A549 (cell line): ENCODE data around the gene MAP4K4. TPM values are rescaled to one million over a fixed set of nuclear protein-coding genes. Genes with fewer than 3 reads are reported as not detected.

Source experiments
- ATAC-seq, 2 experiments: fragments of 200-7000 bp in 1 of 2; fragments of >200 bp in 1 of 2; cut with Nextera tagmentation in 1 of 2; cut with Tn5 transposase in 1 of 2; 3 replicates each; pipeline versions ENCODE4 v1.8.0 to v1.9.1; 2018 to 2020; ENCODE audit warnings: mild to moderate bottlenecking in 1 of 2, moderate library complexity in 1 of 2
- CTCF ChIA-PET: fragments of 300-600 bp; sonication (Branson Sonifier 250); formaldehyde crosslinking; extraction: SDS; loops from one replicate; lab custom pipeline; 2021; ENCODE audit warnings: antibody characterized with exemption, inconsistent platforms; lab: Yijun Ruan, JAX
- POLR2A ChIA-PET: fragments of 350-600 bp; formaldehyde crosslinking; extraction: SDS; loops from one replicate; lab custom pipeline; 2021; ENCODE audit warnings: antibody characterized with exemption, inconsistent platforms; lab: Yijun Ruan, JAX
- DNase-seq, 2 experiments: peaks; one replicate each; pipeline versions ENCODE4 v3.0.0 to v3.0.0-alpha.2; 2011 to 2016; ENCODE audit warnings: low read depth in 1 of 2, low spot score in 1 of 2
- FAIRE-seq: peaks from 2 replicates; lab custom pipeline; 2011; peaks lifted over from hg19 to GRCh38; lab: Jason Lieb, UNC
- H3K27ac ChIP-seq, 2 experiments: fragments of >200 bp; sonication (Bioruptor Twin); formaldehyde crosslinking; 3 replicates each; pipeline ENCODE4 v1.5.1; 2016 to 2017
- H3K4me1 ChIP-seq: fragments of >200 bp; sonication (Bioruptor Twin); formaldehyde crosslinking; 3 replicates; pipeline ENCODE4 v1.6.1; 2016
- H3K4me2 ChIP-seq: fragments of >200 bp; sonication (Bioruptor Twin); formaldehyde crosslinking; 3 replicates; pipeline ENCODE4 v1.6.1; 2016
- H3K4me3 ChIP-seq: fragments of >200 bp; sonication (Bioruptor Twin); formaldehyde crosslinking; 3 replicates; pipeline ENCODE4 v1.5.1; 2016
- H3K9me3 ChIP-seq: fragments of >200 bp; sonication (Bioruptor Twin); formaldehyde crosslinking; 3 replicates; pipeline ENCODE4 v1.6.1; 2016
- BCL3 ChIP-seq: fragments of >200 bp; sonication (Bioruptor Twin); formaldehyde crosslinking; IDR thresholded peaks from 3 replicates; pipeline ENCODE4 v1.6.1; 2016
- BHLHE40 ChIP-seq: IDR thresholded peaks from 2 replicates; pipeline ENCODE4 v1.6.1; 2012; ENCODE audit warnings: low read depth, low read length, inconsistent platforms
- CBX2 ChIP-seq: fragments of 200-600 bp; sonication (generic); IDR thresholded peaks from 2 replicates; pipeline ENCODE4 v1.6.1; 2016; ENCODE audit warnings: low read depth, mild to moderate bottlenecking, borderline replicate concordance
- CHD2 ChIP-seq: fragments of 150-350 bp; IDR thresholded peaks from 2 replicates; pipeline ENCODE4 v1.6.1; 2014; ENCODE audit warnings: low read length; ENCODE audit not compliant: partially characterized antibody
- CTCF ChIP-seq: fragments of >200 bp; sonication (Bioruptor Twin); formaldehyde crosslinking; IDR thresholded peaks from 3 replicates; pipeline ENCODE4 v1.5.1; 2016
- E2F6 ChIP-seq: IDR thresholded peaks from 2 replicates; pipeline ENCODE4 v1.6.1; 2012; ENCODE audit warnings: low read depth, borderline replicate concordance
- ESRRA ChIP-seq: fragments of 150-350 bp; IDR thresholded peaks from 2 replicates; pipeline ENCODE4 v1.6.1; 2014; ENCODE audit warnings: mild to moderate bottlenecking, low read length, borderline replicate concordance
- FOSL2 ChIP-seq, 2 experiments: fragments of 450-650 bp in 1 of 2; fragments of >200 bp in 1 of 2; sonication (Bioruptor Twin) in 1 of 2; formaldehyde crosslinking; IDR thresholded peaks; 2 replicates each; pipeline versions ENCODE4 v1.5.0 to v1.6.1; 2016 to 2020; ENCODE audit warnings: mild to moderate bottlenecking in 1 of 2, moderate library complexity in 1 of 2
- FOXS1 ChIP-seq: fragments of 250-450 bp; sonication (Bioruptor Pico); IDR thresholded peaks from 2 replicates; pipeline ENCODE4 v1.5.0; 2020; ENCODE audit warnings: mild to moderate bottlenecking, moderate library complexity
- HDAC2 ChIP-seq: fragments of 200-600 bp; sonication (generic); IDR thresholded peaks from 2 replicates; pipeline ENCODE4 v1.6.1; 2016
- HEYL ChIP-seq: fragments of 250-450 bp; sonication (Bioruptor Pico); IDR thresholded peaks from 2 replicates; pipeline ENCODE4 v1.8.0; 2021; ENCODE audit warnings: mild to moderate bottlenecking, moderate library complexity
- HOXA7 ChIP-seq: fragments of 250-450 bp; sonication (Bioruptor Pico); IDR thresholded peaks from 2 replicates; pipeline ENCODE4 v1.5.0; 2020; ENCODE audit warnings: mild to moderate bottlenecking, moderate library complexity
- HOXB13 ChIP-seq: fragments of 250-450 bp; sonication (Bioruptor Pico); IDR thresholded peaks from 2 replicates; pipeline ENCODE4 v1.5.0; 2020; ENCODE audit warnings: low read depth, mild to moderate bottlenecking, moderate library complexity
- HOXB5 ChIP-seq: fragments of 250-450 bp; sonication (Bioruptor Pico); IDR thresholded peaks from 2 replicates; pipeline ENCODE4 v1.5.0; 2020; ENCODE audit warnings: mild to moderate bottlenecking, moderate library complexity
- JUNB ChIP-seq: fragments of >200 bp; sonication (Bioruptor Twin); formaldehyde crosslinking; IDR thresholded peaks from 2 replicates; pipeline ENCODE4 v1.6.1; 2016
- MAZ ChIP-seq: fragments of 150-350 bp; IDR thresholded peaks from 2 replicates; pipeline ENCODE4 v1.6.1; 2014; ENCODE audit warnings: antibody characterized with exemption, low read depth, low read length, borderline replicate concordance
- NFE2L2 ChIP-seq: fragments of 150-350 bp; conservative IDR thresholded peaks from 2 replicates; pipeline ENCODE4 v1.6.1; 2014; ENCODE audit warnings: low read length
- NPAS2 ChIP-seq: fragments of 250-450 bp; sonication (Bioruptor Pico); IDR thresholded peaks from 2 replicates; pipeline ENCODE4 v1.8.0; 2022; ENCODE audit warnings: mild to moderate bottlenecking, moderate library complexity, borderline replicate concordance
- PHF8 ChIP-seq: fragments of 200-600 bp; sonication (generic); IDR thresholded peaks from 2 replicates; pipeline ENCODE4 v1.6.1; 2016; ENCODE audit warnings: low read depth, mild to moderate bottlenecking, antibody characterized with exemption, moderate library complexity, borderline replicate concordance
- POLR2AphosphoS2 ChIP-seq: conservative IDR thresholded peaks from 2 replicates; pipeline ENCODE4 v1.6.1; 2012; ENCODE audit warnings: low read length, improper control_type of control experiment, inconsistent platforms
- RAD21 ChIP-seq, 2 experiments: fragments of >200 bp in 1 of 2; sonication (Bioruptor Twin) in 1 of 2; formaldehyde crosslinking in 1 of 2; IDR thresholded peaks in 1 of 2; conservative IDR thresholded peaks in 1 of 2; 2 replicates in 1 of 2; 3 replicates in 1 of 2; pipeline ENCODE4 v1.6.1; 2012 to 2018; ENCODE audit warnings: inconsistent platforms in 1 of 2
- RCOR1 ChIP-seq: fragments of 150-350 bp; IDR thresholded peaks from 2 replicates; pipeline ENCODE4 v1.6.1; 2014; ENCODE audit warnings: antibody characterized with exemption, low read length, low read depth
- RFX5 ChIP-seq: fragments of 450-650 bp; IDR thresholded peaks from 2 replicates; pipeline ENCODE4 v1.7.1; 2014; ENCODE audit warnings: antibody characterized with exemption, mild to moderate bottlenecking, moderate library complexity
- SMC3 ChIP-seq: fragments of >200 bp; sonication (Bioruptor Twin); formaldehyde crosslinking; IDR thresholded peaks from 3 replicates; pipeline ENCODE4 v1.6.1; 2018; ENCODE audit warnings: inconsistent platforms
- TP53 ChIP-seq: fragments of 250-450 bp; sonication (Bioruptor Pico); IDR thresholded peaks from 2 replicates; pipeline ENCODE4 v1.5.0; 2021; ENCODE audit warnings: mild to moderate bottlenecking, moderate library complexity
- USF2 ChIP-seq: fragments of 450-650 bp; IDR thresholded peaks from 2 replicates; pipeline ENCODE4 v1.6.1; 2014; ENCODE audit warnings: antibody characterized with exemption
- ZC3H11A ChIP-seq: fragments of 450-650 bp; IDR thresholded peaks from 2 replicates; pipeline ENCODE4 v1.6.1; 2014; ENCODE audit warnings: antibody characterized with exemption, mild to moderate bottlenecking
- ZSCAN20 ChIP-seq: fragments of 250-450 bp; sonication (Bioruptor Pico); IDR thresholded peaks from 2 replicates; pipeline ENCODE4 v1.8.0; 2022; ENCODE audit warnings: mild to moderate bottlenecking, moderate library complexity
- WGBS: methylation state at CpG from one replicate; pipeline ENCODE4 v1.1.6; 2017; ENCODE audit errors: missing lambda C conversion rate; 5-methylcytosine and 5-hydroxymethylcytosine counted together
- polyA plus RNA-seq, 4 experiments: library from polyadenylated mRNA; depleted of rRNA in 3 of 4; stranded (reverse); fragments of >200 nt; fragmentation: RNase III in 1 of 4; extraction: RNeasy Plus Mini Kit Qiagen cat#74134 plus additional on column Dnase treatment in 1 of 4; gene quantifications; 2 replicates in 3 of 4; 3 replicates in 1 of 4; pipeline ENCODE4 v1.2.3, GENCODE V29; 2011 to 2017
- TF ChIP-seq, protein P1 (sequence below): fragments of 150-350 bp; IDR thresholded peaks from 2 replicates; pipeline ENCODE4 v1.6.1; 2014; ENCODE audit warnings: low read depth, mild to moderate bottlenecking, low read length
- TF ChIP-seq, protein P2 (sequence below): IDR thresholded peaks from 2 replicates; pipeline ENCODE4 v1.6.1; 2012

The MAP4K4 gene
- polyA plus RNA-seq, 2 of the 4 experiments (the other 2 are of a cell fraction), result 61.9 to 82.2 TPM

DNA sequence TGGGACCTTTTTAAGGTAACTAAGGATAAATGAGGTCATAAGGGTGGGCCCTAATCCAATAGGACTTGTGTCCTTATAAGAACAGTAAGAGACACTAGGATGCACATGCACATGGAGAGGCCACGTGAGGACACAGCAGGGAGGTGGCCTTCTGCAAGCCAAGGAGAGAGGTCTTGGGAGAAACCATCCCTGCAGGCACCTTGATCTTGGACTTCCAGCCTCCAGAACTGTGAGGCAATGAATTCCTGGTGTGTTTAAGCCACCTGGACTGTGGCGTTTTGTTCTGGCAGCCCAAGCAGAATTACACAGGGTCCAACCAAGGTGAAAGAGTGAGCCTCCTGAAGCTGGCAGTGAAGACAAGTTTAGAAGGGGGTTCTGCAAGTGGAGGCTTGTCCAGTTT, 204.7 kb downstream of the MAP4K4 start:
- Histone ChIP-seq H3K27ac (no peak overlapping the region), H3K4me3 (no peak overlapping the region), H3K4me1 (no peaks in the 10 kb centered on the region), H3K9me3 (peaks cover 7% of the 10 kb centered on the region; the same call in 2 of the 3 replicates), H3K4me2 (no peak overlapping the region)
- no peak for TF ChIP-seq HOXB13 (CRISPR knock-in tag)
- no peak for TF ChIP-seq E2F6
- no peak for TF ChIP-seq CTCF
- TF ChIP-seq, protein P1, sequence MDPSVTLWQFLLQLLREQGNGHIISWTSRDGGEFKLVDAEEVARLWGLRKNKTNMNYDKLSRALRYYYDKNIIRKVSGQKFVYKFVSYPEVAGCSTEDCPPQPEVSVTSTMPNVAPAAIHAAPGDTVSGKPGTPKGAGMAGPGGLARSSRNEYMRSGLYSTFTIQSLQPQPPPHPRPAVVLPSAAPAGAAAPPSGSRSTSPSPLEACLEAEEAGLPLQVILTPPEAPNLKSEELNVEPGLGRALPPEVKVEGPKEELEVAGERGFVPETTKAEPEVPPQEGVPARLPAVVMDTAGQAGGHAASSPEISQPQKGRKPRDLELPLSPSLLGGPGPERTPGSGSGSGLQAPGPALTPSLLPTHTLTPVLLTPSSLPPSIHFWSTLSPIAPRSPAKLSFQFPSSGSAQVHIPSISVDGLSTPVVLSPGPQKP, result no peak
- no peak for TF ChIP-seq POLR2AphosphoS2
- TF ChIP-seq, protein P2, sequence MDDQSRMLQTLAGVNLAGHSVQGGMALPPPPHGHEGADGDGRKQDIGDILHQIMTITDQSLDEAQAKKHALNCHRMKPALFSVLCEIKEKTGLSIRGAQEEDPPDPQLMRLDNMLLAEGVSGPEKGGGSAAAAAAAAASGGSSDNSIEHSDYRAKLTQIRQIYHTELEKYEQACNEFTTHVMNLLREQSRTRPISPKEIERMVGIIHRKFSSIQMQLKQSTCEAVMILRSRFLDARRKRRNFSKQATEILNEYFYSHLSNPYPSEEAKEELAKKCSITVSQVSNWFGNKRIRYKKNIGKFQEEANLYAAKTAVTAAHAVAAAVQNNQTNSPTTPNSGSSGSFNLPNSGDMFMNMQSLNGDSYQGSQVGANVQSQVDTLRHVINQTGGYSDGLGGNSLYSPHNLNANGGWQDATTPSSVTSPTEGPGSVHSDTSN, result no peak
- no peak for TF ChIP-seq NPAS2 (CRISPR knock-in tag)
- no peak for TF ChIP-seq TP53
- no peak for TF ChIP-seq PHF8
- no peak for TF ChIP-seq USF2
- TF ChIP-seq HDAC2, result no peak
- no peak for TF ChIP-seq BHLHE40
- TF ChIP-seq SMC3, result no peak
- TF ChIP-seq HOXB5 (CRISPR knock-in tag), result no peak
- no peak for TF ChIP-seq JUNB
- no peak for TF ChIP-seq MAZ
- no peak for TF ChIP-seq RAD21 (conservative IDR thresholded peaks at IDR 0.05 in 1 of 2, IDR thresholded peaks at IDR 0.05 in 1 of 2)
- CTCF ChIA-PET, result interaction anchor here (1.5 kb wide), 1 partner anchor 18 kb away, joined by 6 read pairs; no protein-coding TSS in a partner anchor
- no peak; a peak in 1 of 6 replicates for ATAC-seq
- POLR2A ChIA-PET, result no interaction called here
- FAIRE-seq, result no peak
- no peak for DNase-seq
- WGBS, result 43% methylated on average over 2 of the region's 2 CpGs

- no peaks in the 10 kb centered on the region for H3K4me1 ChIP-seq
- 82% methylated on average over 1 of the region's 1 CpG for WGBS
- no peak for TF ChIP-seq CHD2
- TF ChIP-seq BCL3, result no peak
- TF ChIP-seq ZC3H11A, result no peak
- no peak for TF ChIP-seq ESRRA
- TF ChIP-seq HOXA7 (CRISPR knock-in tag), result no peak
- no peak for TF ChIP-seq ZSCAN20
- no peak for TF ChIP-seq NFE2L2
- no peak for TF ChIP-seq HEYL (CRISPR knock-in tag)
- no peak for TF ChIP-seq PHF8
- TF ChIP-seq FOSL2 (IDR thresholded peaks at IDR 0.05), result no peak
- TF ChIP-seq FOSL2 (CRISPR knock-in tag; IDR thresholded peaks at IDR 0.05), result no peak
- no peak for TF ChIP-seq HOXB13 (CRISPR knock-in tag)
- no peak for TF ChIP-seq FOXS1
- no peak for TF ChIP-seq CBX2
- TF ChIP-seq RCOR1, result no peak
- TF ChIP-seq, protein P2, result no peak
- TF ChIP-seq RFX5, result no peak
- TF ChIP-seq HDAC2, result no peak
- TF ChIP-seq, all 56 proteins: peak for 0
- ChIA-PET POLR2A (no interaction called here), CTCF (no interaction called here)
- Histone ChIP-seq H3K4me3 (no peak overlapping the region), H3K9me3 (peaks cover 23% of the 10 kb centered on the region), H3K27ac (no peak overlapping the region), H3K4me2 (no peak overlapping the region)
- no peak for DNase-seq
- FAIRE-seq, result no peak
- ATAC-seq, result no peak
Observed at GRCh38 chr2:101904916-101905315, 207.4 kb downstream of the MAP4K4 start.
